Prostate gland (tissue), 2 donors: ENCODE data around the gene SLAMF8. TPM values are rescaled to one million over a fixed set of nuclear protein-coding genes. Genes with fewer than 3 reads are reported as not detected.

Source experiments
- DNase-seq: peaks from one replicate; pipeline ENCODE4 v3.0.0-alpha.2; 2019; ENCODE audit warnings: low spot score
- H3K27ac ChIP-seq, 2 donors: fragments of 200-600 bp; sonication (generic); 2 replicates each; pipeline ENCODE4 v1.5.1; 2017 to 2019
- H3K27me3 ChIP-seq: fragments of 200-600 bp; sonication (generic); replicated peaks from 2 replicates; pipeline ENCODE4 v1.5.1; 2019; ENCODE audit not compliant: insufficient read depth
- H3K36me3 ChIP-seq, 2 donors: fragments of 200-600 bp; sonication (generic); 1 replicate in 1 of 2; 2 replicates in 1 of 2; pipeline versions ENCODE4 v1.5.1 to v1.8.1; 2017 to 2019
- H3K4me1 ChIP-seq: fragments of 200-600 bp; sonication (generic); replicated peaks from 2 replicates; pipeline ENCODE4 v1.5.1; 2019
- H3K4me3 ChIP-seq, 2 donors: fragments of 200-600 bp; sonication (generic); 2 replicates each; pipeline ENCODE4 v1.5.1; 2017 to 2019
- H3K9me3 ChIP-seq: fragments of 200-600 bp; sonication (generic); 2 replicates; pipeline ENCODE4 v1.5.1; 2017
- CTCF ChIP-seq, 4 experiments: fragments of 200-600 bp in 2 of 4; fragments of 450-650 bp in 2 of 4; sonication (generic) in 2 of 4; IDR thresholded peaks; 1 replicate in 3 of 4; 2 replicates in 1 of 4; pipeline ENCODE4 v1.5.1; 2016 to 2019; ENCODE audit warnings: antibody characterized with exemption in 4 of 4, mild to moderate bottlenecking in 2 of 4, moderate library complexity in 2 of 4
- POLR2A ChIP-seq: fragments of 450-650 bp; IDR thresholded peaks from one replicate; pipeline ENCODE4 v1.6.1; 2016; ENCODE audit warnings: antibody characterized with exemption, mild to moderate bottlenecking
- POLR2AphosphoS5 ChIP-seq: sonication (generic); formaldehyde crosslinking; IDR thresholded peaks from one replicate; pipeline ENCODE4 v1.6.1; 2017; ENCODE audit warnings: antibody characterized with exemption
- WGBS: methylation state at CpG from one replicate; pipeline ENCODE4 v1.1.5; 2018; 5-methylcytosine and 5-hydroxymethylcytosine counted together
- intact Hi-C: fragments of 100-400 bp; cut with DNase I; formaldehyde crosslinking; loops from one replicate; pipeline ENCODE4 v1.14.2; 2022
- total RNA-seq, 2 donors: library from RNA; depleted of rRNA; stranded (reverse); fragments of >200 nt; gene quantifications; one replicate each; pipeline ENCODE4 v1.1.0, GENCODE V29; 2016

SLAMF8 gene
- total RNA-seq, 2 donors from 2014 or later = 1.1 to 1.2 TPM

GRCh38 chr1:159855709-159856108, 29.0 kb downstream of the SLAMF8 start:
- 78% methylated on average over 34 of the region's 34 CpGs for WGBS
- H3K36me3 ChIP-seq = no peaks in the 10 kb centered on the region
- no peak for DNase-seq
- no peak overlapping the region for H3K27ac ChIP-seq
- H3K27me3 ChIP-seq = no peaks in the 10 kb centered on the region
- no peaks in the 10 kb centered on the region for H3K9me3 ChIP-seq
- no peaks in the 10 kb centered on the region for H3K4me1 ChIP-seq
- no peak overlapping the region for H3K4me3 ChIP-seq
- no peak for TF ChIP-seq CTCF (IDR thresholded peaks at IDR 0.05)
- no peak for TF ChIP-seq POLR2AphosphoS5
- TF ChIP-seq POLR2A = no peak
- intact Hi-C loops = loop anchor here (10.0 kb wide), 1 partner anchor 69 kb away; the partner anchor contains the start of gene TAGLN2

- H3K4me3 ChIP-seq = no peak overlapping the region
- no peak for DNase-seq
- no peaks in the 10 kb centered on the region for H3K4me1 ChIP-seq
- H3K27ac ChIP-seq = no peak overlapping the region
- WGBS = 94% methylated on average over 1 of the region's 1 CpG
- TF ChIP-seq CTCF (IDR thresholded peaks at IDR 0.05) (no peak), POLR2A (no peak), POLR2AphosphoS5 (no peak)
- no peaks in the 10 kb centered on the region for H3K9me3 ChIP-seq
- intact Hi-C loops = loop anchor here (10.0 kb wide), 1 partner anchor 68 kb away; the partner anchor contains the start of gene TAGLN2
- no peaks in the 10 kb centered on the region for H3K36me3 ChIP-seq
- no peaks in the 10 kb centered on the region for H3K27me3 ChIP-seq
Measured at GRCh38 chr1:159856576-159856975, 29.9 kb downstream of the SLAMF8 start.

GRCh38 chr1:159857889-159858288, 31.2 kb downstream of the SLAMF8 start:
- Histone ChIP-seq H3K27me3 (no peaks in the 10 kb centered on the region), H3K36me3 (no peaks in the 10 kb centered on the region), H3K4me1 (no peaks in the 10 kb centered on the region), H3K4me3 (no peak overlapping the region), H3K9me3 (no peaks in the 10 kb centered on the region), H3K27ac (no peak overlapping the region)
- WGBS = 85% methylated on average over 6 of the region's 6 CpGs
- TF ChIP-seq POLR2A = no peak
- intact Hi-C loops = loop anchor here (10.0 kb wide), 1 partner anchor 67 kb away; the partner anchor contains the start of gene TAGLN2
- DNase-seq = no peak

- H3K27ac ChIP-seq = no peak overlapping the region
- no peaks in the 10 kb centered on the region for H3K4me1 ChIP-seq
- no peak for TF ChIP-seq CTCF (IDR thresholded peaks at IDR 0.05)
- TF ChIP-seq POLR2A = no peak
- TF ChIP-seq POLR2AphosphoS5 = no peak
- DNase-seq = no peak
- no peak overlapping the region for H3K4me3 ChIP-seq
- WGBS = 60% methylated on average over 7 of the region's 7 CpGs
- H3K36me3 ChIP-seq = no peaks in the 10 kb centered on the region
- no peaks in the 10 kb centered on the region for H3K9me3 ChIP-seq
- intact Hi-C loops = loop anchor here (10.0 kb wide), 1 partner anchor 65 kb away; the partner anchor contains the start of gene TAGLN2
- no peaks in the 10 kb centered on the region for H3K27me3 ChIP-seq
Measured at GRCh38 chr1:159859767-159860322, 33.2 kb downstream of the SLAMF8 start.

- 29% methylated on average over 3 of the region's 3 CpGs for WGBS
- TF ChIP-seq POLR2AphosphoS5 (no peak), CTCF (IDR thresholded peaks at IDR 0.05) (no peak), POLR2A (no peak)
- Histone ChIP-seq H3K4me3 (no peak overlapping the region), H3K27me3 (no peaks in the 10 kb centered on the region), H3K4me1 (no peaks in the 10 kb centered on the region), H3K27ac (no peak overlapping the region), H3K36me3 (no peaks in the 10 kb centered on the region), H3K9me3 (no peaks in the 10 kb centered on the region)
- no peak for DNase-seq
- intact Hi-C loops = no loop called here
Measured at GRCh38 chr1:159860456-159860855, 33.8 kb downstream of the SLAMF8 start.
